ENCODE data around the gene SDC4.
"Not testable (repeated sequence)": the region's sequence is repeated elsewhere in the genome, so short reads cannot be mapped to it uniquely, and the experiment has no call there.

The SDC4 gene

GRCh38 chr20:45365444-45365970 lies 17.3 kb upstream of the SDC4 start:
- FAIRE-seq (no peak), DNase-seq (ENCODE audit: extremely low spot score, insufficient read length, low read depth) (no peak)

- DNase-seq (ENCODE audit: extremely low spot score, insufficient read length, low read depth), result no peak
- FAIRE-seq, result no peak
These were observed 15.6 kb upstream of the SDC4 start for GRCh38 chr20:45363611-45364492.

GRCh38 chr20:45362804-45363610 lies 14.8 kb upstream of the SDC4 start, which contains the start of gene SYS1:
SYS1 (plus strand) TSS chr20:45363156; CDS start chr20:45363532, 376 bp downstream.
- FAIRE-seq (peak; percentile 95), DNase-seq (ENCODE audit: extremely low spot score, insufficient read length, low read depth) (peak; percentile 90)

- FAIRE-seq (no peak), DNase-seq (ENCODE audit: extremely low spot score, insufficient read length, low read depth) (no peak)
These were observed 13.6 kb upstream of the SDC4 start for GRCh38 chr20:45361793-45362192.

- no peak for FAIRE-seq
- no peak for DNase-seq (ENCODE audit: extremely low spot score, insufficient read length, low read depth)
These were observed 11.4 kb upstream of the SDC4 start for GRCh38 chr20:45359406-45360148.

- FAIRE-seq, result no peak
- DNase-seq (ENCODE audit: extremely low spot score, insufficient read length, low read depth), result no peak
These were observed 10.8 kb upstream of the SDC4 start for GRCh38 chr20:45359069-45359405.

GRCh38 chr20:45358282-45359068 lies 10.3 kb upstream of the SDC4 start:
- DNase-seq (ENCODE audit: extremely low spot score, insufficient read length, low read depth) (no peak), FAIRE-seq (no peak)

GRCh38 chr20:45355209-45356084 lies 7.2 kb upstream of the SDC4 start:
- FAIRE-seq, result no peak
- no peak for DNase-seq (ENCODE audit: extremely low spot score, insufficient read length, low read depth)

GRCh38 chr20:45354423-45355208 lies 6.4 kb upstream of the SDC4 start:
- no peak for FAIRE-seq
- DNase-seq (ENCODE audit: extremely low spot score, insufficient read length, low read depth), result no peak

- DNase-seq (ENCODE audit: extremely low spot score, insufficient read length, low read depth), result no peak
- no peak for FAIRE-seq
These were observed 5.5 kb upstream of the SDC4 start for GRCh38 chr20:45353746-45354145.

GRCh38 chr20:45352729-45353128 lies 4.5 kb upstream of the SDC4 start:
- DNase-seq (ENCODE audit: extremely low spot score, insufficient read length, low read depth), result no peak
- no peak for FAIRE-seq

- not testable (repeated sequence) for FAIRE-seq; DNase-seq (ENCODE audit: extremely low spot score, insufficient read length, low read depth)
These were observed 2.6 kb upstream of the SDC4 start for GRCh38 chr20:45350795-45351194.

GRCh38 chr20:45350217-45350616 lies 2.0 kb upstream of the SDC4 start:
- no peak for FAIRE-seq
- DNase-seq (ENCODE audit: extremely low spot score, insufficient read length, low read depth), result no peak

- FAIRE-seq (no peak), DNase-seq (ENCODE audit: extremely low spot score, insufficient read length, low read depth) (no peak)
These were observed 808 bp downstream of the SDC4 start for GRCh38 chr20:45347297-45347935.

GRCh38 chr20:45346851-45347250 lies 1.4 kb downstream of the SDC4 start:
- no peak for DNase-seq (ENCODE audit: extremely low spot score, insufficient read length, low read depth)
- no peak for FAIRE-seq

GRCh38 chr20:45346291-45346718 lies 1.9 kb downstream of the SDC4 start:
- FAIRE-seq (no peak), DNase-seq (ENCODE audit: extremely low spot score, insufficient read length, low read depth) (no peak)

Measured in GM18507 (cell line).